ENCODE data around the gene LRMDA. TPM values are rescaled to one million over a fixed set of nuclear protein-coding genes. Genes with fewer than 3 reads are reported as not detected.

LRMDA gene
- total and polyA plus RNA-seq, 2 donors (not counting 3 experiments of a cell fraction or from before 2014, with no cell fraction given): 9.7 to 18.0 TPM

- CTCF ChIA-PET: no interaction called here
Measured at GRCh38 chr10:75685187-75685586, 253.8 kb downstream of the LRMDA start.

More at GRCh38 chr10:75685187-75685586, 253.8 kb downstream of the LRMDA start:
- Histone ChIP-seq H2AFZ (ENCODE audit: low read depth, low read length) (no peak overlapping the region), H3K4me3 (replicated peaks in 1 of 3; ENCODE audit: insufficient read depth in 1 of 3, low read depth in 1 of 3, low read length in 3 of 3) (no peak overlapping the region), H3K9me3 (replicated peaks; ENCODE audit: control insufficient read depth, insufficient read depth, low read length) (no peaks in the 10 kb centered on the region), H3K79me2 (ENCODE audit: control insufficient read depth, insufficient read depth, low read length) (no peaks in the 10 kb centered on the region), H4K20me1 (replicated peaks; ENCODE audit: control insufficient read depth, extremely low read depth, insufficient read depth, low read length) (no peaks in the 10 kb centered on the region), H3K4me2 (ENCODE audit: insufficient read depth, low read length) (no peak overlapping the region), H3K27ac (ENCODE audit: insufficient read depth, low read depth, low read length) (no peak overlapping the region), H3K36me3 (ENCODE audit: control insufficient read depth in 2 of 2, extremely low read depth in 1 of 2, insufficient read depth in 2 of 2, low read length in 2 of 2) (no peaks in the 10 kb centered on the region), H3K27me3 (ENCODE audit: control insufficient read depth in 2 of 2, insufficient read depth in 2 of 2, low read length in 2 of 2) (no peaks in the 10 kb centered on the region), H3K9ac (replicated peaks; ENCODE audit: extremely low read depth, insufficient read depth, low read length) (no peak overlapping the region), H3K4me1 (ENCODE audit: control insufficient read depth, extremely low read depth, insufficient read depth, low read length) (no peaks in the 10 kb centered on the region), H3K9me1 (replicated peaks; ENCODE audit: control insufficient read depth, extremely low read depth, insufficient read depth, low read length) (no peaks in the 10 kb centered on the region)
- dilution Hi-C loops (cut with MboI; ENCODE audit: extremely low pct_ligation_motif_present, low sequenced_read_pairs): no loop called here
- TF ChIP-seq GATA2 (IDR thresholded peaks at IDR 0.05; ENCODE audit: insufficient read depth, insufficient read length, low read depth, low read length): no peak
- no peak for TF ChIP-seq JUN (IDR thresholded peaks at IDR 0.05; ENCODE audit: borderline replicate concordance, insufficient read depth, insufficient read length, low read depth)
- TF ChIP-seq EZH2 (IDR thresholded peaks at IDR 0.05; ENCODE audit: borderline replicate concordance, low read depth, low read length, severe bottlenecking): no peak
- TF ChIP-seq MAX (IDR thresholded peaks at IDR 0.05; ENCODE audit: insufficient read depth, insufficient read length): no peak
- no peak for TF ChIP-seq MYC (IDR thresholded peaks at IDR 0.05; ENCODE audit: low read depth, low read length)
- no peak for TF ChIP-seq POLR2AphosphoS5 (IDR thresholded peaks at IDR 0.05; ENCODE audit: insufficient read depth, low read depth, low read length)
- no peak for TF ChIP-seq POLR2A (IDR thresholded peaks at IDR 0.05; ENCODE audit: low read depth, low read length)
- TF ChIP-seq CTCF (IDR thresholded peaks at IDR 0.05; ENCODE audit: extremely low read depth in 1 of 2, insufficient read depth in 1 of 2, low read depth in 1 of 2, low read length in 2 of 2): no peak
- POLR2A ChIA-PET: no interaction called here
- BruUV-seq (replicated peaks): no TSS peak
- DNase-seq (ENCODE audit: low read depth, low spot score): no peak
- FAIRE-seq: no peak
- intact Hi-C loops (cut with micrococcal nuclease): no loop called here
